Measurements from ENCODE around the gene BRSK1.

DNA sequence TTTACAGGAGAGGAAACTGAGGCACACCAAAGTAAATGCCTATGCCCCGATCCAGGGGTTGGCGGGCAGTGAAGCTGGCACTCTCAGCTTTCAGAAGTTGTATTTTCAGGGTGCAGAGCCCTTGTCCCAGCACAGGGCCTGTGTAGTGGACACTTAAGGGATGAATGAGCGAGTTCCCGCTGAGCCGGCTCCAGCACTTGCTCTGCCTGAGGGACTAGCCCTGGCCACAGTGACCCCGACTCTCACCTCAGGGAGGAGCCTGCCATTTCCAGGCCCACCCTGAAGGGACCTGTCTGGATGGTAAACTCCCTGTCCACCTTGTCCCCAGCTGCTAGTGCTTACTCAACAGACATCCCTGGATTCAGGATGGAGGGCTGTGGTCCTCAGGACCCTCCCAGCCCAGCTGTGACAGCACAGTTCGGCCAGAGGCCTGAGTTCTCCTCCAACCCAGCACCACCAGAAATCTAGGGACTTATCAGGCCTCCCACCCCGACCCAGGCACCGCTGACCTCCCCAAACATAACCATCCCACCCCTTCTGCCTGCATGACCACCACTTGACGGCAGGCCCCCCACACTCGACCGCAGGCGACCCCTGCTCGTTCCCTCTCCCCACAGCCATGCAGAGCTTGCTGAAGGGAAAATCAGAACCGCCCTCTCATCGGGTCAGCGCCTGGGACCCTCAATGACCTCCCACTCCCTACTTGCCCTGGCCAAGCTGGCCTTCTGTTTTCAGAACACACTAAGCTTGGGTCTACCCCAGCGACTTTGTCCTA lies 33.3 kb upstream of the BRSK1 start:
- TF ChIP-seq, protein P1, sequence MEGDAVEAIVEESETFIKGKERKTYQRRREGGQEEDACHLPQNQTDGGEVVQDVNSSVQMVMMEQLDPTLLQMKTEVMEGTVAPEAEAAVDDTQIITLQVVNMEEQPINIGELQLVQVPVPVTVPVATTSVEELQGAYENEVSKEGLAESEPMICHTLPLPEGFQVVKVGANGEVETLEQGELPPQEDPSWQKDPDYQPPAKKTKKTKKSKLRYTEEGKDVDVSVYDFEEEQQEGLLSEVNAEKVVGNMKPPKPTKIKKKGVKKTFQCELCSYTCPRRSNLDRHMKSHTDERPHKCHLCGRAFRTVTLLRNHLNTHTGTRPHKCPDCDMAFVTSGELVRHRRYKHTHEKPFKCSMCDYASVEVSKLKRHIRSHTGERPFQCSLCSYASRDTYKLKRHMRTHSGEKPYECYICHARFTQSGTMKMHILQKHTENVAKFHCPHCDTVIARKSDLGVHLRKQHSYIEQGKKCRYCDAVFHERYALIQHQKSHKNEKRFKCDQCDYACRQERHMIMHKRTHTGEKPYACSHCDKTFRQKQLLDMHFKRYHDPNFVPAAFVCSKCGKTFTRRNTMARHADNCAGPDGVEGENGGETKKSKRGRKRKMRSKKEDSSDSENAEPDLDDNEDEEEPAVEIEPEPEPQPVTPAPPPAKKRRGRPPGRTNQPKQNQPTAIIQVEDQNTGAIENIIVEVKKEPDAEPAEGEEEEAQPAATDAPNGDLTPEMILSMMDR (IDR thresholded peaks at IDR 0.05): no peak
- no peak for TF ChIP-seq EP300 (IDR thresholded peaks at IDR 0.05)

All from stomach (tissue), 4 donors.